ENCODE results near the gene FASTKD2.
"Not testable (repeated sequence)": the region's sequence is repeated elsewhere in the genome, so short reads cannot be mapped to it uniquely, and the experiment has no call there.

The FASTKD2 gene

GRCh38 chr2:206792645-206793044, 27.2 kb downstream of the FASTKD2 start:
- no peak overlapping the region for H3K9ac ChIP-seq (ENCODE audit: low read depth, low read length)
- no peaks in the 10 kb centered on the region for H3K27me3 ChIP-seq (ENCODE audit: control insufficient read depth, insufficient read depth, low read length)
- H3K9me3 ChIP-seq (ENCODE audit: control insufficient read depth, insufficient read depth, low read length), result no peaks in the 10 kb centered on the region
- H3K36me3 ChIP-seq (ENCODE audit: control insufficient read depth, insufficient read depth, low read length), result peaks cover 65% of the 10 kb centered on the region
- no peaks in the 10 kb centered on the region for H3K4me1 ChIP-seq (ENCODE audit: control insufficient read depth, insufficient read depth, low read length)
- no peak overlapping the region for H3K4me3 ChIP-seq (ENCODE audit: low read depth, low read length)
- no peak overlapping the region for H3K27ac ChIP-seq (ENCODE audit: low read depth, low read length)

DNA sequence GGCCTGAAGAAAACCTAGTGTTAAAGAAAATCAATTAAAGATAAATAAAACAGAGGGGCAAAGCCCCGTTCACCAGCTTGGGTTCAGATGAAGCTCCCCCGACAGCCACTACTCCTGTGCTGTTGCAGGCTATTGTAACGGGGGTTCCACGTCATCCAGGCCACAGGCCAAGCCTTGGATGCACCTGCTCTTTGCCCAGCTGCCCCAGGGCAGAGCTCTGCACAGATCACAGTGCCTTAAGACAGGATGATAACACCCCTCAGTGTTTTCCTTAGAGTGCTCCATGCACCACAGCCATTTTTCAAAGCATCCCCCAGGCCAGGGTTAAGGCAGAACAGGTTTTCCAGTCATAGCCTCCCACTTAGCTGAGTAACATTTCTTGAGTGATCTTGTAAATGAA, 32.0 kb downstream of the FASTKD2 start:
- H3K27me3 ChIP-seq (ENCODE audit: control insufficient read depth, insufficient read depth, low read length), result no peaks in the 10 kb centered on the region
- no peak overlapping the region for H3K9ac ChIP-seq (ENCODE audit: low read depth, low read length)
- peaks cover 24% of the 10 kb centered on the region for H3K4me1 ChIP-seq (ENCODE audit: control insufficient read depth, insufficient read depth, low read length)
- H3K36me3 ChIP-seq (ENCODE audit: control insufficient read depth, insufficient read depth, low read length), result peaks cover 19% of the 10 kb centered on the region
- no peak overlapping the region for H3K27ac ChIP-seq (ENCODE audit: low read depth, low read length)
- H3K9me3 ChIP-seq (ENCODE audit: control insufficient read depth, insufficient read depth, low read length), result no peaks in the 10 kb centered on the region
- no peak overlapping the region for H3K4me3 ChIP-seq (ENCODE audit: low read depth, low read length)

DNA sequence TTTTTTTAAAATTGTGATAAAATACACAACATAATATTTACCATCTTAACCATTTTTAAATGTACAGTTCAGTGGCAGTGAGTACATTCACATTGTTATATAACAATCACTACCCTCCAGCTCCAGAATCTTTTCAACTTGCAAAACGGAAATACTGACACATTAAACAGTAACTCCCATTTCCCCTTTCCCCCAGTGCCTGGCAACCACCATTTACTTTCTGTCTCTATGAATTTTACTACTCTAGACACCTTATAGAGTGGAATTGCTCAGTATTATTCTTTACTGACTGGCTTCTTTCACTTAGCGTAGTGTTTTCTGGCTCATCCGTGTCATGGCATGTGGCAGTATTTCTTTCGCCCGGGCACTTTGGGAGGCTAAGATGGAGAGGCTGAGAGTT, 32.6 kb downstream of the FASTKD2 start:
- no peaks in the 10 kb centered on the region for H3K9me3 ChIP-seq (ENCODE audit: control insufficient read depth, insufficient read depth, low read length)
- no peak overlapping the region for H3K9ac ChIP-seq (ENCODE audit: low read depth, low read length)
- H3K4me3 ChIP-seq (ENCODE audit: low read depth, low read length), result no peak overlapping the region
- no peak overlapping the region for H3K27ac ChIP-seq (ENCODE audit: low read depth, low read length)
- peaks cover 15% of the 10 kb centered on the region for H3K36me3 ChIP-seq (ENCODE audit: control insufficient read depth, insufficient read depth, low read length)
- peaks cover 30% of the 10 kb centered on the region for H3K4me1 ChIP-seq (ENCODE audit: control insufficient read depth, insufficient read depth, low read length)
- no peaks in the 10 kb centered on the region for H3K27me3 ChIP-seq (ENCODE audit: control insufficient read depth, insufficient read depth, low read length)

- Histone ChIP-seq H3K9ac (ENCODE audit: low read depth, low read length) (no peak overlapping the region), H3K36me3 (ENCODE audit: control insufficient read depth, insufficient read depth, low read length) (peaks cover 4% of the 10 kb centered on the region; the same call in 1 of the 2 replicates), H3K27me3 (ENCODE audit: control insufficient read depth, insufficient read depth, low read length) (no peaks in the 10 kb centered on the region), H3K4me1 (ENCODE audit: control insufficient read depth, insufficient read depth, low read length) (peaks cover 40% of the 10 kb centered on the region), H3K27ac (ENCODE audit: low read depth, low read length) (no peak overlapping the region), H3K9me3 (ENCODE audit: control insufficient read depth, insufficient read depth, low read length) (no peaks in the 10 kb centered on the region), H3K4me3 (ENCODE audit: low read depth, low read length) (no peak overlapping the region)
These were observed 33.7 kb downstream of the FASTKD2 start for GRCh38 chr2:206799083-206799482.

DNA sequence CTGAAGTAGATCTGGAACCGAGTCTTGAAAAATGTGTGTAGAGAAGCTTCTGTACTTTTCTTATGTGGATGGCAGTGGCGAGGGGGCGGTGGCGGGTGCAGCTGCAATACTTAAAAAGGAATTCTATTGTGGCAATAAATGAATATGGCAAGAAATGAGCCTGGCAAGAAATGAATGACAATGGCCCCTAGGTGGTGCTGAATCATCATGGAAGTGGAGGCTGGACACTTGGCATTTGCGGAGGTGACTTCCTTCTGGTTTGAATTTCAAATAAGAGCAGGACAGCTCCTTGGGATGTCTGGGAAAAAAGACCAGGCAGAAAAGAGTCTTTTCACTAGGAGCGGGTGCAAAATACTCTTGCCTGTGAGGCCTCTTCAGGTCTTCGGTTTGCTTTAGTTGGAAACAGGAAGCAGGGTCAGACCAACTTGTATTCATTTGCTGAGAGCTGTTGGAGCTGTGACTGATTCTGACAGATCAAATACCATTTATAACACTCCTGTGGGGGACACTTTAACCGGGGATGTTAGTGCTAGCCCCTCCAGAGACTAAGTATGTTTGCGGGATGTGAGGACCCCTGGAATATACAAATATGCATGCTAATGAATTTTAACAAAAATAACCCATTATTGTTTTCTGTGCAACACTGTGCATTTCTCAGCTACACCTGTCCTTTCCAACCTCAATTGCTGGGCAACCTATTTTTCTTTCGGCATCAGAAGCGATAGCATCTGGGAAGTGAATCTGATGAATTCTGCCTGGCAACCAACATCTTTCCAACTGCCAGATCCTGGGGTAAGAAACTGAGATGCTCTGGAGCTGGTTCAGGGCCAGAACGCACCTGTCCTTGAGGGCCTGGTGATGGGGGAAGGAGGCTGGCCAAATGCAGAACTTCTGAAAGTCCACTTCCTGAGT, 35.4 kb downstream of the FASTKD2 start:
- Histone ChIP-seq H3K9me3 (ENCODE audit: control insufficient read depth, insufficient read depth, low read length) (no peaks in the 10 kb centered on the region), H3K4me1 (ENCODE audit: control insufficient read depth, insufficient read depth, low read length) (peaks cover 48% of the 10 kb centered on the region), H3K27me3 (ENCODE audit: control insufficient read depth, insufficient read depth, low read length) (no peaks in the 10 kb centered on the region), H3K27ac (ENCODE audit: low read depth, low read length) (peak overlapping the region; percentile 71), H3K36me3 (ENCODE audit: control insufficient read depth, insufficient read depth, low read length) (peaks cover 15% of the 10 kb centered on the region), H3K4me3 (ENCODE audit: low read depth, low read length) (no peak overlapping the region), H3K9ac (ENCODE audit: low read depth, low read length) (no peak overlapping the region)

DNA sequence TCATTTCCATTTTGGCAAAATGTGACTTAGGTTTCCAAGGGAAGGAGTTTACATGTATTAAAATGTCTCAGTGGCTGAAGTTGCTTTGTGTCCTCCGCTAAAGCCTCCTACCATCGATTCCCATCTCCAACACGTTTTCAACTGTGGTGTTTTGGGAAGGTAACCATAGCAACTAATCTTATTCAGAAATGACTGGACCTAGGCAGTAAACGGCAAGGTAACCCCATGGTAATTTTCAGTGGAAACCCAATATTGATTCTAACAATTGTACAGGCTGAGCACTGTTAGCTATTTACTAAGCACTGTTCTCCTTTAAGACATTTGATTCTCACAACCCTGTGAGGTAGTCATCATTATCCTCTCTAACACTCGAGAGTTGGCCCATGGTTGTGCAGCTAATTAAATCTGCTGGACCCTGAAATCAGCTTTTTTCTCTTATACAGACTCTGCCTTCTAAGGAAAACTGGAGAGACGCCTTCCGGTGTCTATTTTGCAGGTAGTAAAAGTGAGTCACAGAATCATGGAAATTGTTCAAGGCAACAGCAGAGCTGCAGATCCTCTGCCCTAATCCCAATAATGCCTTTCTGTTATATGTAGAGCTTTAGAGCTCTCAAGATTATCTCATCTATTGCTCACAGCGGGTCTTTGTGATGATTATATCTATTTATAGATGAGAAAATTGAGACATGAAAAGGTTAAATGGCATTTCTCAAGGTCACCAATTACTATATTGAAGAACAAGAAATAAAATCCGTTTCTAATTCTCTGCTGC, 36.2 kb downstream of the FASTKD2 start:
- no peaks in the 10 kb centered on the region for H3K9me3 ChIP-seq (ENCODE audit: control insufficient read depth, insufficient read depth, low read length)
- H3K36me3 ChIP-seq (ENCODE audit: control insufficient read depth, insufficient read depth, low read length), result peaks cover 21% of the 10 kb centered on the region
- H3K27me3 ChIP-seq (ENCODE audit: control insufficient read depth, insufficient read depth, low read length), result no peaks in the 10 kb centered on the region
- peaks cover 54% of the 10 kb centered on the region for H3K4me1 ChIP-seq (ENCODE audit: control insufficient read depth, insufficient read depth, low read length)
- H3K27ac ChIP-seq (ENCODE audit: low read depth, low read length), result peak overlapping the region; percentile 71
- H3K4me3 ChIP-seq (ENCODE audit: low read depth, low read length), result no peak overlapping the region
- no peak overlapping the region for H3K9ac ChIP-seq (ENCODE audit: low read depth, low read length)

GRCh38 chr2:206802654-206803514, 37.5 kb downstream of the FASTKD2 start:
- Histone ChIP-seq H3K36me3 (ENCODE audit: control insufficient read depth, insufficient read depth, low read length) (peaks cover 21% of the 10 kb centered on the region), H3K27me3 (ENCODE audit: control insufficient read depth, insufficient read depth, low read length) (no peaks in the 10 kb centered on the region), H3K9ac (ENCODE audit: low read depth, low read length) (no peak overlapping the region), H3K9me3 (ENCODE audit: control insufficient read depth, insufficient read depth, low read length) (no peaks in the 10 kb centered on the region), H3K4me1 (ENCODE audit: control insufficient read depth, insufficient read depth, low read length) (peaks cover 54% of the 10 kb centered on the region), H3K4me3 (ENCODE audit: low read depth, low read length) (no peak overlapping the region), H3K27ac (ENCODE audit: low read depth, low read length) (no peak overlapping the region)

- Histone ChIP-seq H3K36me3 (ENCODE audit: control insufficient read depth, insufficient read depth, low read length) (peaks cover 21% of the 10 kb centered on the region), H3K27me3 (ENCODE audit: control insufficient read depth, insufficient read depth, low read length) (no peaks in the 10 kb centered on the region), H3K4me3 (ENCODE audit: low read depth, low read length) (no peak overlapping the region), H3K9me3 (ENCODE audit: control insufficient read depth, insufficient read depth, low read length) (no peaks in the 10 kb centered on the region), H3K4me1 (ENCODE audit: control insufficient read depth, insufficient read depth, low read length) (peaks cover 54% of the 10 kb centered on the region), H3K9ac (ENCODE audit: low read depth, low read length) (no peak overlapping the region), H3K27ac (ENCODE audit: low read depth, low read length) (no peak overlapping the region)
These were observed 38.9 kb downstream of the FASTKD2 start for GRCh38 chr2:206804326-206804725.

GRCh38 chr2:206805887-206806607, 40.6 kb downstream of the FASTKD2 start:
- Histone ChIP-seq H3K27ac (ENCODE audit: low read depth, low read length) (no peak overlapping the region), H3K4me1 (ENCODE audit: control insufficient read depth, insufficient read depth, low read length) (peaks cover 40% of the 10 kb centered on the region), H3K9ac (ENCODE audit: low read depth, low read length) (no peak overlapping the region), H3K9me3 (ENCODE audit: control insufficient read depth, insufficient read depth, low read length) (no peaks in the 10 kb centered on the region), H3K27me3 (ENCODE audit: control insufficient read depth, insufficient read depth, low read length) (no peaks in the 10 kb centered on the region), H3K36me3 (ENCODE audit: control insufficient read depth, insufficient read depth, low read length) (peaks cover 21% of the 10 kb centered on the region), H3K4me3 (ENCODE audit: low read depth, low read length) (peak overlapping the region; percentile 26; the same call in 1 of the 2 replicates)

DNA sequence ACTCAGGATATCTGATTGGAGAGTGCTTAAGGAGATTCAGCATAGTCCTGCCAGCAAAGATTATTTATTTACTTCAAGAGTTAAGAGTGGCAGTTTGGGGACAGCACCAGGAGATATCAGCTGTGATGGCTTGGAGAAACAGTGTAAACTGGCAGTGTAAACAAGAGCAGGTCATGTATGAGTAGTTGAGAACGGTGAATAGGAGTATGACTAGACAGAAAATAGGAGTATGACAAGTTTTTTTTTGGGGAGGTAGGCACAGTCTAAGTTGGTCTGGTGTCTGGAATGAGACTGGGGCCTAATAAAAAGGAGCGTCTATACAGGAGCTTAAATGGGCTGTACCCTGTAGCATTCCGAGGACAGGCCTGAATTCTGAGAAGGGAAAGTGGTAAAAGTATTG, 42.2 kb downstream of the FASTKD2 start:
- Histone ChIP-seq H3K36me3 (ENCODE audit: control insufficient read depth, insufficient read depth, low read length) (peaks cover 21% of the 10 kb centered on the region), H3K4me1 (ENCODE audit: control insufficient read depth, insufficient read depth, low read length) (peaks cover 30% of the 10 kb centered on the region)
- not testable (repeated sequence) for H3K9ac ChIP-seq (ENCODE audit: low read depth, low read length); H3K27me3 ChIP-seq (ENCODE audit: control insufficient read depth, insufficient read depth, low read length); H3K27ac ChIP-seq (ENCODE audit: low read depth, low read length); H3K9me3 ChIP-seq (ENCODE audit: control insufficient read depth, insufficient read depth, low read length); H3K4me3 ChIP-seq (ENCODE audit: low read depth, low read length)

All from HUES48 (cell line).